Chondrocyte (in vitro differentiated cells): ENCODE data around the gene FAM162A. TPM values are rescaled to one million over a fixed set of nuclear protein-coding genes. Genes with fewer than 3 reads are reported as not detected.
A peak's percentile ranks its signal among the peaks of the same experiment; 100 is the strongest.

Source experiments
- DNase-seq: peaks from one replicate; pipeline ENCODE4 v3.0.0; 2021; ENCODE audit warnings: mixed read lengths, low spot score
- H3K27ac Mint-ChIP-seq: one replicate; pipeline ENCODE4 v1.8.0; 2021; ENCODE audit warnings: mild to moderate bottlenecking, moderate library complexity, mixed read lengths; ENCODE audit not compliant: unreplicated experiment
- H3K27me3 Mint-ChIP-seq: 2 replicates; pipeline ENCODE4 v1.8.0; 2021; ENCODE audit warnings: low read depth, mixed read lengths
- H3K36me3 Mint-ChIP-seq: 2 replicates; pipeline ENCODE4 v1.8.0; 2021; ENCODE audit warnings: low read depth, mixed read lengths
- H3K4me1 Mint-ChIP-seq: 2 replicates; pipeline ENCODE4 v1.8.0; 2021; ENCODE audit warnings: low read depth, mild to moderate bottlenecking, mixed read lengths
- H3K4me3 Mint-ChIP-seq: one replicate; pipeline ENCODE4 v1.8.0; 2021; ENCODE audit warnings: mild to moderate bottlenecking, moderate library complexity, mixed read lengths; ENCODE audit not compliant: unreplicated experiment
- H3K9me3 Mint-ChIP-seq: 2 replicates; pipeline ENCODE4 v1.8.0; 2021; ENCODE audit warnings: low read depth, mixed read lengths
- CTCF ChIP-seq: fragments of 200-600 bp; sonication (generic); IDR thresholded peaks from 2 replicates; pipeline ENCODE4 v1.5.0; 2021; ENCODE audit warnings: antibody characterized with exemption, mild to moderate bottlenecking, moderate library complexity
- long read RNA-seq: library from polyadenylated mRNA; stranded (forward); transcript quantifications from one replicate; pipeline ENCODE4 v2.0.0, GENCODE V29; 2021
- total RNA-seq: library from RNA; stranded (reverse); gene quantifications from 3 replicates; pipeline ENCODE4 v1.2.1, GENCODE V29; 2021

The FAM162A gene
- total RNA-seq, result 33.7 to 40.1 TPM (median 37.5 TPM) in 3 replicates
- long read RNA-seq, transcript FAM162A-203 (5 exons, 3,052 nt), result major isoform, 52 of 54 reads
- long read RNA-seq, partial matches to known transcripts, result 1 of 54 reads
- long read RNA-seq, other reads (novel, unspliced or antisense), result 1 of 54 reads

- H3K36me3 Mint-ChIP-seq, result peaks cover 2% of the 10 kb centered on the region
- peak within 1 kb of the TSS; percentile 91 for H3K4me3 Mint-ChIP-seq
- peak; percentile 82 for TF ChIP-seq CTCF
- H3K27me3 Mint-ChIP-seq, result no peaks in the 10 kb centered on the region
- no peaks in the 10 kb centered on the region for H3K9me3 Mint-ChIP-seq
- peaks cover 32% of the 10 kb centered on the region for H3K4me1 Mint-ChIP-seq
- peak within 1 kb of the TSS; percentile 93 for H3K27ac Mint-ChIP-seq
- peak; percentile 95 for DNase-seq
These were observed at the start of gene FAM162A for GRCh38 chr3:122383771-122384697. Gene FAM162A, plus strand, starts transcription at chr3:122384182. Its CDS starts 84 bp downstream, at chr3:122384266.

- no peak overlapping the region for H3K4me3 Mint-ChIP-seq
These were observed 41.2 kb upstream of the FAM162A start for GRCh38 chr3:122342803-122343202.

GRCh38 chr3:122343654-122344053 is 40.3 kb upstream of the FAM162A start:
- Mint-ChIP-seq H3K36me3 (no peaks in the 10 kb centered on the region), H3K27ac (no peak overlapping the region), H3K27me3 (peaks cover 6% of the 10 kb centered on the region), H3K4me3 (no peak overlapping the region), H3K4me1 (no peaks in the 10 kb centered on the region), H3K9me3 (peaks cover 21% of the 10 kb centered on the region)
- DNase-seq, result no peak
- TF ChIP-seq CTCF, result no peak

More at GRCh38 chr3:122342803-122343202, 41.2 kb upstream of the FAM162A start:
- H3K27ac Mint-ChIP-seq, result no peak overlapping the region
- peaks cover 18% of the 10 kb centered on the region for H3K9me3 Mint-ChIP-seq
- no peaks in the 10 kb centered on the region for H3K4me1 Mint-ChIP-seq
- H3K36me3 Mint-ChIP-seq, result no peaks in the 10 kb centered on the region
- no peak for TF ChIP-seq CTCF
- peaks cover 6% of the 10 kb centered on the region for H3K27me3 Mint-ChIP-seq
- DNase-seq, result no peak

- TF ChIP-seq CTCF, result no peak
- H3K4me1 Mint-ChIP-seq, result peaks cover 3% of the 10 kb centered on the region
- H3K27ac Mint-ChIP-seq, result no peak overlapping the region
- H3K4me3 Mint-ChIP-seq, result no peak overlapping the region
- H3K36me3 Mint-ChIP-seq, result no peaks in the 10 kb centered on the region
- no peaks in the 10 kb centered on the region for H3K27me3 Mint-ChIP-seq
- DNase-seq, result no peak
- peaks cover 11% of the 10 kb centered on the region for H3K9me3 Mint-ChIP-seq
These were observed 34.8 kb upstream of the FAM162A start for GRCh38 chr3:122349171-122349570.

GRCh38 chr3:122350814-122351418 is 33.1 kb upstream of the FAM162A start:
- H3K4me3 Mint-ChIP-seq, result no peak overlapping the region
- no peak for DNase-seq
- H3K9me3 Mint-ChIP-seq, result peaks cover 11% of the 10 kb centered on the region
- H3K4me1 Mint-ChIP-seq, result peaks cover 3% of the 10 kb centered on the region
- no peak overlapping the region for H3K27ac Mint-ChIP-seq
- H3K27me3 Mint-ChIP-seq, result no peaks in the 10 kb centered on the region
- no peak for TF ChIP-seq CTCF
- no peaks in the 10 kb centered on the region for H3K36me3 Mint-ChIP-seq
